HG02943 (cell line): Measurements from ENCODE around the gene STARD8.
"Not testable (repeated sequence)": the region's sequence is repeated elsewhere in the genome, so short reads cannot be mapped to it uniquely, and the experiment has no call there.

Experiments
- ATAC-seq: cut with Tn5 transposase; IDR thresholded peaks from one replicate; pipeline ENCODE4 v1.9.1; 2021; ENCODE audit warnings: mild to moderate bottlenecking, low read depth, moderate library complexity; ENCODE audit not compliant: unreplicated experiment

Gene STARD8

DNA sequence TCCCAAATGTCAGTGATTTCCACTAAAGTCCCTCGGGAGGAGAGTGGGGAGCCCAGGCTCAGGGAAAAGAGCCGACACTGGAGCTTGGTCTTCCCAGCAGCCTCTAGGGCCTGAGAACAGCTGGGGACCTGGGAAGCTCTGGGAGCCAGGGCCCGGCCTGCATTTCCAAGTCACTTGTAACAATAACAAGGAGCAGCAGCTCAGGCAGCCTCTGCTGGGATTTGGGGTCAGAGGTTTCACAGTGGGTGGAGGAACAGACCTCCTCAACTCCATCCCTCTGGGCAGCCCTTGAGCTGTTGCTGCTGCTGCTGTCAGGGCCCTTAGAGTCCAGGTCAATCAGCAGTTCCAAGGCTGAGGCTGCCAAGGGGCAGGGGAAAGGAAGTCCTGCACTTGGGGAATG lies 11.1 kb downstream of the STARD8 start:
- ATAC-seq: no peak

DNA sequence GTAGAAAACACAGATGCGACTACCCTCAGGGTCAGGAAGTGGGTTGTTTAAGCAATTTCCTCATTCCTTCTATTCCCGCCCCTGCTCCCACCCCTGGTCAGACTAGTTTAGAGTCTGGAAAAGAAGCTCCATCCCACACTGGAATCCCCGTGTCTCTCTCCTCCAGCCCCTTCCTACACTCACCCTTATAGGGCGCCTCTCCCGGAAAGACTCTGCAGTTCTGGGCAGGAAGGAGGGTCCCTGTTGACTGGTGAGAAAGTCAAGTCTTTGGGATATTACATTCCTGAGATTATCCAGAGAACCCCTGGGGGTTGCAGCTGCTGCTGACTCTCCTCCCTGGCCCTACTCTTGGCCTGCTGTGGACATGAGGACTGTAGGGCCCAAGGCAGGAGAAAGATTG lies 11.9 kb downstream of the STARD8 start:
- ATAC-seq: no peak

DNA sequence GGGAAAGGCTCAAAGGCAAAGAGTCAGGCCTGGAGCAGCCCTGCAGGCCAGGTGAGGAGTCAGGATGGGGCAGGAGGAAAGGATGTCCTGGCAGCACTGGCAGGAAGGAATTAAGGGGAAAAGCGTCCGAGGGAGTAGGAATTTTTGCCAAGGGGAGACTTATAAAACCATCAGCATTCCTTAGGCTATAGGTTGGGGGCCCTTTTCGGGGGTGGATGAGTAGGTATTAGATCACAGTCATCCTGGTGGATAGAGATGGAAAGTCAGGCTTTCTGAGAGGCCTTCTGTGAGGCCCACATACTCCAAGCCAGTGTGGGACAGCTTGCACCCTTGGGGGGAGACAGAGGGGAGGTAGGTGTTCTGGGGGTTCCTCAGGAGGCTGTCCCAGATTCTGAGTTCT lies 12.3 kb downstream of the STARD8 start:
- ATAC-seq: no peak

DNA sequence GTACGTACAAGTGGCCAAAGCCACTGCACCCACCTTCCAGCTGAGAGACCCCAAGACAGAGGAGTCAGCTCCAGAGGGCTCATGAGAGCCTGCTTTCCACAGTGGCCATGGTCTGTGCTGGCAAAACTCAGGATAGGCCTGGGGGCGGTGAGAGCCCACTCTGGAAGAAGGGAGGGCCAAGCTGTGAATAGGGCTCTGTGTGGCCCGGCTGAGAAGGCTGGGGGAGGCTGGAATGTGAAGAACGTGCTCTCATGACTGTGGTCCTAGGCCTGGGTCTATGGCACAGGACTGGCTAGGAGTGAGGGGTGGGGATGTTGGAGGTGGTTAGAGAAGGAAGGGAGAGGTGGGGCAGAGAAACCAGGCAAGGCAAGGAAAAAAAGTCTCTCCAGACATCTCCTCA lies 13.3 kb downstream of the STARD8 start:
- ATAC-seq: no peak

DNA sequence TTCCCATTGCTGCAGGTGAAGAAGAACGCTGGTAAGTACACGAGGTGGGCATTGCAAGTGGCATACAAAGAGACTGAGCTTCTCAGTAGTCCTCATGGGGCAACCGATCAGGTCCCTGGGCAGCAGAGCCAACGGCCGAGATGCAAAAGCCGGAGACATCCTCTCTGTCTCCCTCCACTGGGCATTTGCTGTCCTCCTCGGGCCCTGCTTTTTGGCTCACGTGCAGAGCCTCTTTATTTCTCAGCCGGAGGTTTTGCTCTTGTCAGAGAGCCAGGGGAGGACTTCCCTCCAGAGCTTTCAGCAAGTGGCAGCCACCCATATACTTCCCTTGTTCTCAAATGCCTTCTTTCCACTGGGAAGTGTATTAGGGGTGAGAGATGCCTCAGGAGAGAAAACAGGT lies 18.0 kb downstream of the STARD8 start:
- no peak for ATAC-seq

DNA sequence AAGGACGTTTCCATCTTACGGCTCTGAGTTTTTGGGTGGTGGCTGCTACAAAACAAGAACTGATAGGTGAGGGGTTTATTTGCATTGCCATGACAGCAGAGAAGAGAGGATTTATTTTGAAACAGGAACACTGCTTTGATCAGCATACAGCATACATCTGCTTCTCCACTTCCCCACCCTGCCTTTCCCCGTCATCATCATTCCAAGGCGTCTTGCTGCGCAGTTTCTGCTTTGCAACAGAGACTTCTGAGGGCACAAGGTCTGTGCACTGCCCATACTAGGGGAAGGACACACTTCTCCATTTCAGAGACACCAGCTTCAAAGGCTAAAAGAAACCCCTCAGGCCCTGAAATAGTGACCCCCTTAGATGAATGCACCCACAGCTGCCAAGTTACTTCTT lies 19.1 kb downstream of the STARD8 start:
- ATAC-seq: no peak

DNA sequence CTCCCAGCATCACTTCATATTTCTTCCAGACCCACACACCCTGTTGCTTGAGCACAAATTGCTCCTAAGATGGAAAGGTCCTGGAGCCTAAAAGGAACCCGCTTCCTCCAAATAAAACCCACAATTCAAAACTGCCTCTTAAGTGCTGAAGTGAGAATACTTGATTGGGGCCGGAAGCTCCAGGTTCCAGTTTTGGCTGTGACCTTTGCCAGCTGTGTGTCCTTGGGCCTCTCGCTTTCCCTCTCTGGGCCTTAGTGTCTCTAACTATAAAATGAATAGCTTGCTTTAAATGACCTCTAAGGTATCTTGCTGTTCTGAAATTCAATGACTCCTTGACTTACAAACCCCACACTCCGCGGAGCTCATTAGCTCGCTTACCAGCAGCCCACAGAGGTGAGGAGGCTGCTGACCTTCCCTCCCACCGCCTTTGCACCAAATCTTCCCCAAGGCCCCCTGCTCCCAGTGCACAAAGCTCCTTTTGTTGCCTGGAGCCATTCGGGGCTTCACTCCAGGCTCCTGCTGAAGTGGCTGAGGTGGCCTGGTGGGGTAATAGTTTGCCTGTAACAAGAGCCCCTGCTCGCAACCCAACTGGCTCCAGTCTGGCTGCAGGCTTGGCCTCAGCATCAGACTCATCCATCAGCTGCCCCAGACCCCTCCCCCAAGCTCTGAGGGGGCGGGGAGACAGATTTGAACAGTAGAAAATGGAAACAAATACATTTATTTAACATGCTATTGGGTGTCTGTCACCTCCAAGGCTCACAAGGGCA lies 21.8 kb downstream of the STARD8 start:
- no peak for ATAC-seq

DNA sequence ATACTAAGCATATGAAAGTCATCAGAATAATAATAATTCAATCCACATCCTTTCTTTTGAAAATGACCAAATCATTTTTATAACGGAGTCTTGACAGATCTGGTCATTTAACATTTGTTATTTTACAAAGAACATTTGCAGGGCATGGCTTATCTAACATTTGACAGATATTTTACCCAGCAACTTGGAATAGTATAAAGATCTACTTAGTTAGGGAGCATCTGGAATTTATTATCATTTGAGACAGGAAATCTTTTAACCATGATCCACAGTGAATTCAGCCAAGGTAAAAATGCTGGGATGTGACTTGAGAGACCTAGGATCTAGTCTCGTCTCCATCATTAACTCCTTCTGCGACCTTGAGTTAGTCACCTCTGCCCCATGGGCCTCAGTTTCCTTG lies 22.4 kb downstream of the STARD8 start:
- no peak for ATAC-seq

DNA sequence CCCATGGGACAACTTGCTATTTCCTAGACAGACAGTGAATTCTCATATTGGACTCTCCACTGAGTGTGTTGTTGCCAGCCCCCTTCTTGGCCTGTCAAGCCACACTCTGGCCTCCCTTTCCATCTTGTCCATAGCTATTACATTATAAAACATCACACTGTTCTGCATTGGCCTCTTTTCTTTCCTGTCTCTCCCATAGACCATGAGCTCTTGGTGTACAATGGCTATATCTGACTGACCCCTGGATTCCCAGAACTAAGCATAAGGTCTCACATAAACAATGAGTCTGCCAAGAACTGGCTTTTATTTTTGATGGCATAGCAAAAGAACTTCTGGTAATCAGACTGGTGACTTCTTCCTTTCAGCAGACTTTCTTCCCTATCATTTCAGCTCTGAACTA lies 23.8 kb downstream of the STARD8 start:
- ATAC-seq: no peak

DNA sequence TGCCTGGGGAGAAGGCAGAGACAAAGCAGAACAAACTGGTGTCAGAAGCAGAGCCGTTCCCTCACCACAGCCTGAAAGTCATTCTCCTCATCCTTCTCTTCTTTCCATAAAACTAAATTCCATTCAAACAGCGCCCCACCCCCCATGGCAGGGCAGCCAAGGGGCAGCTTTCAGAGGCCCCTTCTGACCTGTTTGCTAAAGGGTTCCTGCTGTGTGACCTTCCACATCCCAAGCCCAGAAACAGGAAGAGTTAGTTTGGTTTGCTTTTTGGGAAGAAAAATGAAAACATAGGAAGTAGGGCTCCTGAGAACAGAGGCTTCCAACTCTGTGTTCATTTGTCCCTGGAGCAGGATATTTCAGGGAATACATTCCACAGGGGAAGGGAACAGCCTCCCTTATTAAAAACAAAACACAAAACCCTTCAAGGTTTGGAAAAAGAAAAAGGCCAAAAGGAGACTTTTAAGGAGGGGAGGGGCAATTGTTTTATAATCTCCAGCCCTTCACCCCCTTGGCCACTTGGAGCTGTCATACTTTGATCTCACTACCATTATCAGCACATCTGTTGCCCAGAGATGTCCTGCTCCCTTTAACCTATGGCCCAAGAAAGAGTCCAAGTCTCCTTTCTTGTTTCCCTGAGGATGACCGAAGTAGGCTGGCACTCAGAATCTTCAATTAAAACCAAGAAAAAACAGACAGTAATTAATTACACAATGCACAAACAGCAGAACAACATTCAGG lies 25.3 kb downstream of the STARD8 start:
- no peak for ATAC-seq

DNA sequence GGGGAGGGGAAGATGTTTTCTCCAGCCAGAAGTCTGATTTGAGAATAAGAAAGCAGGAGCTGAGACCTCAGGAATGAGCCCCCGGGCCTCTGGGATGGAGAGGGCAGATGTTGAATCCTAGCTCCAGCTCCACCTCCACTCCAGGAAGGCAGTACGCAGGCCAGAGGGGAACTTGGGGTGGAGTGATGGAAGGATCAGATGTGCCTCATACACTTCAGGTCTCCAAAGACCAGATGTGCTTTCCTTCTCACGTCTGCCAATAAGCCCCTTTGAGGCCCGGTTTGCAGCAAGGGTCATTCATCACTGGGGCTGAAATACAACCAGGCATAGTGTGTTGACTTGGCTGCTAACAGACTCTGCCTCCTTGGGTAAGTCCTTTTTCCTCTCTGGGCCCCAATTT lies 28.1 kb downstream of the STARD8 start:
- no peak for ATAC-seq

DNA sequence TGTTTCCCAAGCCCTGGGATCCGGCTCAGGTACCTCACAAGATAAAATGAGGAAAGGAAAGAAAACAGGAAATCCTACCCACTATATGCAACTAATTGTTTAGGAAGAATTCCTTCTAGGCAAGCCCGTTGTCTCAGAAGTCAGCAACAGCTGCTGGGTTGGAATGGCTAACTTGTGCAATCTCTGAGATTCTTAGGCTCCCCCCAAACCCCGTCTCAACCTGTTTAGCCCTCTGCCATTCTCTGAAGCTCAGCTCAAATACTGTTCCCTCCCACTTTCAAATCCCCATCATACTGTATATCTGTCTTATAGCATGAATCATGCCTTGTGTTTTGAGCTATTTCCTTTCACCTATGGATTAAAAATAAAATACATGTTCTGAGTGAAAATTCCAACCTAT lies 28.9 kb downstream of the STARD8 start:
- no peak for ATAC-seq

DNA sequence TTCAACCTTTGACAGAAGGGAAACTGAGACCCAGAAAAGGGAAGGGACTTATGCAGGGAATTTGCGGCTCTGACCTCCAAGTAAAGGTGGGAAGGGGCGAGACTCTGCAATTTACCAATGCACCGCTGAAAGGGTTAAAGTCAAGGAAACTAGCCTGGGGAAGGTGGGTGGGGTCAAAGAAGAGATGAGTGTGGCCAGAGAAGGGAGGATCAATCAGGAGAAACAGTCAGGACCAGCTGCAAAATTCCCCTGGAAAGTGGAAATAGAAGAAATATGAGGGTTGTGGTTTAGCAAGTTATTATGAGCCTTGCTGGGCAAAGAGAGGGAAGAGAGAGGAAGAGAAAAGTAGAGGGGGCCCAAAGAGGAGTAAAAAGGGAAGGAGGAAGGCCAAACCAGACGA lies 30.5 kb downstream of the STARD8 start:
- no peak for ATAC-seq

DNA sequence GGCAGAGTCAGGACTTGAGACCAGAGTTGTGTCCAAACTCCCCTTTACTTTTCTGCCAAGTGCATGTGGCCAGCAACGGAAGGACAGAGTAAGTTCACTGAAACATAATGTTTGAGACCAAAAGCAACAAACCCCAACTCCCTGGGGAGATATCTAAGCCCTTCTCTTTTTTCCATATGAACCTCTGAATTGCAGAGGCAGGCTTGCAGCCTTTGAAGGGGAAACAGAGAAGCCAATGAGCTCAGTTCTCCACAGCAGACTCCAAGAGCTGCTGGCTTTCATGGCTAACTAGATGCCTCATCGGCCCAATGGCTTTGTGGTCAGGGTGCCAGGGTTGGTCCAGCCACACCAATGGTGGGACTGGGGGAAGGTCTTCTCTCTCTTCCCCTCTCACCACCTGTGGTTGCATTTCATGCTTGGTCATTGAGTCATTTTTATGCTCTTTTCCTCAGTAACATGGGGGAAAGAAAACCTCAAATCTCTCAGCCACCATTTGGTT lies 34.0 kb downstream of the STARD8 start:
- ATAC-seq: no peak

DNA sequence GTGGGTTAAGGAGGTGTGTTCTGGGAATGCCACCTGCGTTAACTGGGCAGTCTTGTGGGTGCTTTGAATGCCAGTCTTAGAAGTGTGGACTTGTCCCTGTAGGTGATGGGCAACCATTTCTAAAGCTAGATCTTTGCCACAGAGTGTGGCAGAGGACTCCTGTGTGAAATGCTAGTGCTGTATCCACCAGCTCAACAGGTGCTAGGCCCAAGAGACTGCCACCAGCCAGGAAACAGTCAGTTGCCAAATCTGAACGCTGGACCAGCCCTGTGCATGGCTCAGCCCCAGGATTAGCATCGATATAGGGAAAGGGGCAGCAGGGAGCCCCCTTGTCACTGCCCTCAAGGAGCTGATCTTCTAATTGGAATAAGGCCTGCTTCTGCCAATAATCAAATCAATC lies 35.3 kb downstream of the STARD8 start:
- ATAC-seq: no peak

DNA sequence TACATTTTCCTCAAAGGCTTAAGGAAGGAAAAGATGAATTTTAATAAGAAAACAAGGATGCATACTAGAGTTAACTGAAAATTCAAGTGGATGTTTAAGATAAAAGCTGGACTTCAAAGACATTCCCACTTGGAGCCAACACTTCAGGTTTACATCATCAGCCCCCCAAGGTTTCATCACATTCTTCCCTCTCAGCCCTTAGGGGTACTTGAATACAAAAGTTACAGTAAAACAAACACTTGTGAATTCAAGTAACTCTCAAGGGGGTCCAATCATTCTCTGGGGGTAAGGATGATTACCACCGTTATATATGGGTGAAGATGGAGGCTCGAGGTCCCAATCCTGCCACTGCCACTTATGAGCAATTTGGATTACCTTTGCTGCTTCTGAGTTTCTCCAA lies 36.1 kb downstream of the STARD8 start:
- ATAC-seq: no peak

DNA sequence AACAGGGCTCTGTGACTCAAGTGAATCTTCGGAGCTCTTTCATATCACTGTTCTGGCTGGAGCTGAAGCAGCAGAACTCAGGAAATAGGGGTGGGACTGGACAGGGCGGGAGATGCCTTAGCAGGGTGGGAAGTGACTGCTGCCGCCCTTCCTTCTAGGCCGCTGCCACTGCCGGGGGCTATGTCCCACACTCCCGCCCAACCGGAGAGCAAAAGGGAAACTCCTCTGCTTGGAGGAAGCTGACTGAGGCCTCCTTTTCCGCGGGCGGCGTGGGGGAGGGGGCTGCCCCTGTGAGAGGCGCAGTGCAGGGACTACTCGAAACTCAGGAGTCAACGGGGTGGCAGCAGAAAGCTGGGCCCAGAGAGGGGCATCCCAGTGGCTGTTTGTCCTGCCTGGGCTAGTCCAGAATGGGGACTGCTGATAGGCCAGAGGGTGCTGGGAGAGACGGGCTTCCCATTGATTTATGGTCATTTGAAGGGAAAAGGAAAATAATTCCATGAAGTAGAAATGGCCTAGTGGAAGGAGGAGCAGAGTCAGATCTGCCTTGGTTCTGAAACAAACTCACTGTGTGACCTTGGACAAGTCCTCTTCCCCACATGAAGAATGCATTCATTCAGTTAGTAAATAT lies 36.9 kb downstream of the STARD8 start:
- ATAC-seq: no peak

DNA sequence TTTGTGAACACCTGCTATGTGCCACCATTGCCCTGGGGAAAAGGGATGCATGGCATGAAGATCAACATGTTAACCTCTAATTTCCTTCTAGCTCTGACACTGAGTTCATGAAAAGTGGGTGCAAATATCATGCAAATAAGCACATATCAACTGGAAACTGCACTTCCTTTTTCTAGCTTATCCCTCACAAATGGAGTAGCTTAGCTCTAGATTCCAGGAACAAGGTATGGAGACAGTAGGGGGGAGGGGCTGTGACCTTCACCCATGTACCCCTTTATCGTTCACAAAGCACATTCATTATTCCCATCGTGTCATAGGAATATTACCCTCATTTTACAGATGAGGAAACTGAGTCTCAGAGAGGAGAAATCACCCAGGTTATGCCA lies 37.4 kb downstream of the STARD8 start:
- no peak for ATAC-seq

DNA sequence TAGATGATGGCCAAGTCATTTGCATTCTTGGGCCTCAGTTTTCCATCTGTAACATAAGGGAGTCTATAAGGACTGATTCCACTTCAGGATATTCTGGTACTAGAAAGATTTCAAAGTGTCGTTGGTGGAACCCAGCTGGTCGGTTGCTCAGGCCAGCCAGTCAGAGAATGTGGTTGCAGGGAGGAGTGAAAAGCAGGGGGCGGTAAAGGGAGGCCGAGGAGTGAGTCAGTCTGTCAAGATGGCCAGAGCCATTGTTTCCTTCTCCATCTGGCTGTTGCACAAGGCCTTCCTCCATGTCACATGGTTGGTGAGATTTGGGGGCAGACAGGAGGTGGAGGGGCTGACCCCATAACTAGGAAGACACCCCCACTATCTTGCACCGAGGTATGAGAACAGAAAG lies 38.2 kb downstream of the STARD8 start:
- no peak for ATAC-seq

DNA sequence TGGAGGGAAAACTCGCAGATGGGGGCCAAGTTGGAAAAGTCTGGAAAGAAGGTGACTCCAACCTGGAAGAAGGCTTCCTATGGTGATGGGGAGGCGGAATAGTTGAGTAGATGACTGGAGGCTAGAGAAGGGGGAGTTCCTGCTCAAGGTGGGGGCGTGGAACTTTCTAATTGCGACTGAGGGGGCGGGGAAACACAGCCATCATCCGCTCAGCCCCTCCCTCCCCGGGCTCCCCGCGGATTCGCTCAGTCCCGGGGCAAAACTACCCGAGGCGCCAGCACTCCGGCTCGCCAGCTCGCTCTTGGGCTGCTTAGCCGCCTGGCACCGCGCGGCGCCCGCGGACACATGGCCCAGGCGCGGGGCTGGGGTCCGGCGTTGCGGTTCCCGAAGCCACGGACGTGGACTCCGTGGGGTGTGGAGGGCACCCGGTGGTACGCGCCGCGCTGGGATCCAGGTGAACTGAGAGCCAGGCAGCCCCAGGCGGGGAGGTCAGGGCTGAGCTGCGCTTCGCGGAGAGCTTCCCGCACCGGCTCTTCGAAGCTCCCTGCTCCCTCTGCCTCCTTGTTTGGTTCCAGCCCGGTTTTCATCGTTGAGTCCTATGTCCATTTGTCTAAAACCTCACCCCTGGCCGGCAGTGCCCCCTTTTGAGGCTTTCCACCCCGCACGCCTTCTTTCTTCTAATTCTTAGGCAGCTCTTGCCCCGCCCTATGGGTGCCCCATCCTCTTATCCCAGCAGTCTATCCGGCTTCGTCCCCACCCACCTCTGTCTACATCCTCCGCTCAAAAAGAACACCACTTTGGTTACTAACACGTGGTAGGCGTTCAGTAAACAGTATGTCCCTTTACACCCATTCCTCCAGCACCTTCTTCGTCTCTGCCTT lies 38.9 kb downstream of the STARD8 start:
- ATAC-seq: no peak

DNA sequence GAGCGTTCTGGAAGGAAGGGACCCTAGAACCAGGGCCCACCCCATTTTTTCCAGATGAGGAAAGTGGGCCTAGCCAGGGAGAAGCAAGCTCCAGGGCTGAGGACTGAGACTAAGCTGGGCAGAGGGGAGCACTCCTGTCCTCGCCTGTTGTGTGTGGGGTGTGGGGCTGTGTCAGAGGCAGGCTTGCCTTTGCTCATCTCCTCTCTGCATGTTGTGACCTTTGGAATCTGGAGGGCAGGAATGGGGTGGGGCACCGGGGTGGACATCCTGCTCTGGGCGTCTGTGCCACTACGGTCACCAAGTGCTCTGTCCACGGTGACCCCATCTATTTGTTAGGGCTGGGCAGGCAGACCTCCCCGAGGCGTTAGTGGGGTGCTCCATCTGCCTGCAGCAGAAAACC lies 41.5 kb downstream of the STARD8 start:
- not testable (repeated sequence) for ATAC-seq
